RWPE1 (cell line): ENCODE results near the gene RRAGD.
A peak's percentile ranks its signal among the peaks of the same experiment; 100 is the strongest.

Experiments
- CTCF ChIA-PET: fragments of 350-600 bp; sonication (Branson Sonifier 250); formaldehyde crosslinking; extraction: SDS; loops from one replicate; lab custom pipeline; 2021; lab: Yijun Ruan, JAX
- POLR2A ChIA-PET: fragments of 400-600 bp; formaldehyde crosslinking; extraction: SDS; loops from one replicate; lab custom pipeline; 2020; ENCODE audit warnings: antibody characterized with exemption; ENCODE audit not compliant: low non-redundant PET; lab: Yijun Ruan, JAX
- DNase-seq: peaks from one replicate; pipeline ENCODE4 v3.0.0; 2012; ENCODE audit warnings: low spot score
- H3K27ac ChIP-seq: fragments of 450-650 bp; 2 replicates; pipeline ENCODE4 v1.5.1; 2017
- CTCF ChIP-seq: fragments of 450-650 bp; conservative IDR thresholded peaks from 2 replicates; pipeline ENCODE4 v1.5.1; 2017; ENCODE audit warnings: low read depth, mild to moderate bottlenecking

The RRAGD gene

GRCh38 chr6:89353702-89354392, 58.2 kb downstream of the RRAGD start:
- H3K27ac ChIP-seq = no peak overlapping the region

GRCh38 chr6:89353118-89353556, 58.9 kb downstream of the RRAGD start:
- ChIA-PET POLR2A (no interaction called here), CTCF (interaction anchor here (0.5 to 1.0 kb wide), 3 partner anchors 19 to 502 kb away, joined by 3 to 4 read pairs (median 3); no protein-coding TSS in a partner anchor)
- H3K27ac ChIP-seq = peak overlapping the region; percentile 75
- no peak for TF ChIP-seq CTCF
- DNase-seq = no peak

More at GRCh38 chr6:89353702-89354392, 58.2 kb downstream of the RRAGD start:
- POLR2A ChIA-PET = no interaction called here
- no peak for TF ChIP-seq CTCF
- CTCF ChIA-PET = interaction anchor here (0.6 to 1.9 kb wide), 2 partner anchors 18 to 501 kb away, joined by 3 to 5 read pairs; no protein-coding TSS in a partner anchor
- no peak for DNase-seq

- POLR2A ChIA-PET = no interaction called here
- DNase-seq = peak; percentile 82
- TF ChIP-seq CTCF = no peak
- CTCF ChIA-PET = interaction anchor here (0.5 to 1.0 kb wide), 2 partner anchors 20 to 110 kb away, joined by 3 to 4 read pairs; no protein-coding TSS in a partner anchor
- H3K27ac ChIP-seq = peak within 1 kb of the TSS; percentile 75
Observed at GRCh38 chr6:89352278-89353117, 59.6 kb downstream of the RRAGD start, which contains the start of gene UBE2J1. UBE2J1 (minus strand) TSS chr6:89352722; CDS start chr6:89352569, 153 bp downstream.

GRCh38 chr6:89351671-89352277, 60.3 kb downstream of the RRAGD start:
- ChIA-PET CTCF (no interaction called here), POLR2A (no interaction called here)
- peak overlapping the region; percentile 75 for H3K27ac ChIP-seq
- DNase-seq = no peak
- TF ChIP-seq CTCF = no peak

- TF ChIP-seq CTCF = no peak
- H3K27ac ChIP-seq = no peak overlapping the region
- POLR2A ChIA-PET = no interaction called here
- DNase-seq = no peak
- CTCF ChIA-PET = interaction anchor here (1.5 kb wide), 1 partner anchor 21 kb away, joined by 6 read pairs; no protein-coding TSS in a partner anchor
Observed at GRCh38 chr6:89350281-89350966, 61.6 kb downstream of the RRAGD start.
